HG03378 (cell line): ENCODE data around the gene ZP1.

Experiments
- ATAC-seq: cut with Tn5 transposase; IDR thresholded peaks from one replicate; pipeline ENCODE4 v1.9.1; 2021; ENCODE audit warnings: mild to moderate bottlenecking, moderate library complexity; ENCODE audit not compliant: unreplicated experiment

The ZP1 gene

GRCh38 chr11:60842668-60843600 lies 24.4 kb upstream of the ZP1 start:
- no peak for ATAC-seq

GRCh38 chr11:60844045-60844869 lies 23.1 kb upstream of the ZP1 start:
- ATAC-seq, result no peak

GRCh38 chr11:60844870-60845221 lies 22.5 kb upstream of the ZP1 start:
- no peak for ATAC-seq

- ATAC-seq, result no peak
These were observed 22.0 kb upstream of the ZP1 start for GRCh38 chr11:60845338-60845737.

GRCh38 chr11:60847281-60847680 lies 20.1 kb upstream of the ZP1 start:
- ATAC-seq, result no peak

- no peak for ATAC-seq
These were observed 19.4 kb upstream of the ZP1 start for GRCh38 chr11:60847896-60848295.

GRCh38 chr11:60848714-60849151 lies 18.6 kb upstream of the ZP1 start:
- ATAC-seq, result no peak

GRCh38 chr11:60849641-60850520 lies 17.5 kb upstream of the ZP1 start:
- ATAC-seq, result no peak

GRCh38 chr11:60851327-60852104 lies 15.8 kb upstream of the ZP1 start:
- no peak for ATAC-seq

- no peak for ATAC-seq
These were observed 15.0 kb upstream of the ZP1 start for GRCh38 chr11:60852117-60852981.

GRCh38 chr11:60852982-60853950 lies 14.1 kb upstream of the ZP1 start:
- ATAC-seq, result no peak

- ATAC-seq, result no peak
These were observed 13.0 kb upstream of the ZP1 start for GRCh38 chr11:60854140-60854846.

GRCh38 chr11:60854847-60855725 lies 12.3 kb upstream of the ZP1 start:
- no peak for ATAC-seq

- no peak for ATAC-seq
These were observed 11.4 kb upstream of the ZP1 start, which contains the start of gene PTGDR2 for GRCh38 chr11:60855726-60856633. Gene PTGDR2 (minus strand): TSS chr11:60855950. CDS start chr11:60853722, 2,228 bp downstream.
